ENCODE results near the gene MAPK4.
"Not testable (repeated sequence)": the region's sequence is repeated elsewhere in the genome, so short reads cannot be mapped to it uniquely, and the experiment has no call there.

Gene MAPK4

DNA sequence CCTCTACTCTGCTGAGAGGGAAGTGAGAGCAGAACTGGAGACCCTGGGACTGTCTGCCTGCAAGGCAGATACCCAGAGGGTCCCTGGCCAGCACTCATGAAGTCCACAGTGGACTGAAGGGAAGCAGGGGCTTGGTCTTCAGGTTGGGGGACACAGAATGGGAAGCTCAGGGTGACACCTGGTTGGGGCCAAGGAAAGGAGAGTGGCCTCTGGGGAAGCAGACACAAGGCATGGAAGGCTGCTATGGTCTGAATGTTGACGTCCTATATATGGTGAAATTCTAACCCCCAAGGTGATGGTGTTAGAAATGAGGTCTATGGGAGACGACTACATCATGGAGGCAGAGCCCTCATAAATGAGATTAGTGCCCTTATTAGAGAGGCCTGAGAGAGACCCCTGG is 190.7 kb downstream of the MAPK4 start:
- no peak for DNase-seq (ENCODE audit: low read depth in 3 of 3)

DNA sequence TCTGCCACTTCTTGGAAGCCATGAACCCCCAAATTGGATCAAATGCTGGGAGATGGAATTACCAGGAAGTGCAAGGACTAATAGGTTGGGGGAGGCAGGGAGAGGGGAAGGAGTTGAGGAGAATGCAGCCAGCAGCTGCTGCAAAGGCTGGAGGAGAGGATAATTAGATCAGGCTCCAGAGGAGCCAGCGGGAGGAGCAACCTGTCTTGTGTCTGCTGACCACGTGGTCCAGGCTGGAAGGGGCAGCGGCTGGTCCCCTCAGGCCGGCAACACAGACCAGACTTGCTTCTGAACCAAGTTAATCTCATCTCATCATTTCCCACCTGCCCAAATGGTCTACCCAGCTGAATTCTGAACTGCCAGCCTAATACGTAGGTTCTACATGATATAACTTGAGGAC is 191.6 kb downstream of the MAPK4 start:
- DNase-seq (ENCODE audit: low read depth in 3 of 3), result no peak

DNA sequence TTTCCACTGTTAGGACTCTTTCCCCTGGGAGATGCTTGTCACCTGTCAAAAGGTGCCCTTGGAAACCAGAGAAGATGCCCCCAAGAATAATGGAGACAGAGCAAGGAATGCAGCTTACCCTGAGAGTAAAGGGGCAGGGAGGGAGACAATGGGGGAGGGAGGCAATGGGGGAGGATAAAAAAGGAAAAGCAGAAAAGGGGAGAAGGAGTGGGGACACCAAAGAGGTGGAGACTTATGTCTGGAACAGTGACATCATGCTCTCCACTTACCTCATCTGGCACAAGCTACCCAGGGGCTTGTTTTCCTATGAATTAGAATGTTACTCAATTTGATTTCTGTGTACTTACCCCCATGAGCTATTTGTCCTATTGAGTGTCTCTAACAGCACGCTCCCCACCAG is 192.1 kb downstream of the MAPK4 start:
- no peak for DNase-seq (ENCODE audit: low read depth in 3 of 3)

DNA sequence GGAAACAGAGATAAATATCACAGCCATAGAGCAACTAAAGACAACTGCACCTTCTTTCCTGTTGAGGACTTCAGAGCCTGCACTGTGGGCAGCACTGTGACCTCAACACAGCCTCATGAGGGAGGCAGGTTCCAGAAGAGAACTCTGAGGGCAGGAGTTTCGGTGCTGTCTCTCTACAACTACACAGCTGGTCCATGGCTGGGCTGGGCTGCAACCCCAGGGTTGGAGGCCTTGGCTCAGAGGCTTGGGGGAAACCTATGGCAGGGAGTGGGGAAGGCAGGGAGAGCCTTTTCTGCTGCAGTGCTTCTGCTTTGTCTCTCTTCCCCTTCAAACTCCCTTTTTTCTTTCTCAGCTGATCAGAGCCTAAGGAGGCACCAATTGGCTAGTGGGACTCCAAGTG is 193.4 kb downstream of the MAPK4 start:
- no peak for DNase-seq (ENCODE audit: low read depth in 3 of 3)

DNA sequence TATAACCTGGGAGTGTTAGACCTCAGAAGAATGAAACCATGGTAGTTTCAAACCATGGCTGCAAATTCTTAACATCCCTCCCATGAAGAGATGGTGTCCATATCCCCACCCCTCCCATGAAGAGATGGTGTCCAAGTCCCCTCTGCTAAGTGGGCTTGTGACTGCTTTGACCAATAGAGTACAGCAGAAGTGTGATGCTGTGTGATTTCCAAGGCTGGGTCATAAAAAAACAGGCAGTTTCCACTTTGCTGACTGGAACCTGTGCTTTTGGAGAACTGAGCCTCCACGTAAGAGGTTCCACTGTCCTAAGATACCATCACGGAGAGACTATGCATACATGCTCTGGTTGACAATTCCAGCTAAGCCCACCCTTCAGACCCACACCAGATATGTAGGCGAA is 194.4 kb downstream of the MAPK4 start:
- DNase-seq (ENCODE audit: low read depth in 3 of 3), result no peak

DNA sequence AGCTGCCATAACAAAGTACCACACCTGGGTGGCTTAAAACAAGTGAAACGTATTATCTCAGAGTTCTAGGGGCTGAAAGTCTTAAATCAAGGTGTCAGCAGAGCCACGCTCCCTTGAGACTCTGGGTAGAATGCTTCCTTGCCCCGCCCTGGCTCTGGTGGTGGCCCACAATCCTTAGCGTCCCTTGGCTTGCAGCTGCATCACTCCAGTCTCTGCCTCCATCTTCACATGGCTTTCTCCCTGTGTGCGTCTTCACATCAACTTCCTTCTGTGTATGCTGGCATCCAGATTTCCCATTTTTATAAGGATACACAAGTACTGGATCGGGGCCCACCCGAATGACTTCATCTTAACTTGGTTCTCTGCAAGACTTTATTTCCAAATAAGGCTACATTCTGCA is 197.5 kb downstream of the MAPK4 start:
- no peak for DNase-seq (ENCODE audit: low read depth in 3 of 3)

DNA sequence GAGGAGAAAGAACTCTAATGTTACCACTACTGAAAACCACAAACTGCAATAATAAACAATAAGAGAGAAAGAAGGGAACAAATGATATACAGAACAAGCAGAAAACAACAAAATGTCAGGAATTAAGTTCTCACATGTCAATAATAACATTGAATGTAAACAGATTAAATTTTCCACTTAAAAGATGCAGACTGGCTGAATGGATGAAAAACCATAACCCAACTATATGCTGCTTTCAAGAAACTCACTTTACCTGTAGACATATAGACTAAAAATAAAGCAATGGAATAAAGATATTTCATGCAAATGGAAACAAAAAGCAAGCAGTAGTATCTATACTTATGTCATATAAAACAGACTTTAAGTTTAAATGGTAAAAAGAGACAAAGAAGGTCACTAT is 209.6 kb downstream of the MAPK4 start:
- DNase-seq (ENCODE audit: low read depth in 3 of 3), result no peak

DNA sequence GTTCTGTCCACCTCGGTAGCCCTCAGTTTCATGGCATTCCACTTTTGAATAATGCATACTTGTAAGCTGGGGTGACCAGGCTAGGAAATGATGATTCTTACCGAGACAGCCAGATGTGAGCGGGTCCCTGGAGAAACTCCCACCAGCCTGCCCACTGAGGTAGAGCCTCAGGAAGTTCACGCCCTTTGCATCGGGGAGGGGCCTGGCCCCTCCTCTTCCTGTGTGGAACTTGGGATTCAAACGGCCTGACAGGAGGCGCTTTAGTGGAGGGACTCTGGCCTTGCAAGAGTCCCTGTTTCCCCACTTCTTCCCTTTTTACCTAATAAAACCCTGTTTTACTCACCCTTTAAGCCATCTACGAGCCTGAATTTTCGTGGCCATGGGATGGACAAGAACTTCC is 215.3 kb downstream of the MAPK4 start:
- DNase-seq (ENCODE audit: low read depth in 3 of 3), result no peak

DNA sequence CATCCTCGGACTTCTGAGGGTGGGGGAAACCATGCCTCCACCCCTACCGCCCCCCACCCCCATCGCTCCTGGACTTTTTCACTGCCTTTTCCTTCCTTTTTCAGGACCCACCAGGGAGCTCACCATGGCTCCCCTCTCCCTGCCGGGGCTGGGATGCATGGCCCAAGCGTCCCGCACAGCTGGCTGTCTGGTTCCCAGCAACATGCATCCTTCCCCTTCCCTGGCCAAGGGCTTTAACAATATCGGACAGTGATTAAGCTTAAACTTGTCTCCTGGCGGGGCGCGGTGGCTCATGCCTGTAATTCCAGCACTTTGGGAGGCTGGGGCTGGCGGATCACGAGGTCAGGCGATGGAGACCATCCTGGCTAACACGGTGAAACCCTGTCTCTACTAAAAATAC is 215.8 kb downstream of the MAPK4 start:
- no peak for DNase-seq (ENCODE audit: low read depth in 3 of 3)

DNA sequence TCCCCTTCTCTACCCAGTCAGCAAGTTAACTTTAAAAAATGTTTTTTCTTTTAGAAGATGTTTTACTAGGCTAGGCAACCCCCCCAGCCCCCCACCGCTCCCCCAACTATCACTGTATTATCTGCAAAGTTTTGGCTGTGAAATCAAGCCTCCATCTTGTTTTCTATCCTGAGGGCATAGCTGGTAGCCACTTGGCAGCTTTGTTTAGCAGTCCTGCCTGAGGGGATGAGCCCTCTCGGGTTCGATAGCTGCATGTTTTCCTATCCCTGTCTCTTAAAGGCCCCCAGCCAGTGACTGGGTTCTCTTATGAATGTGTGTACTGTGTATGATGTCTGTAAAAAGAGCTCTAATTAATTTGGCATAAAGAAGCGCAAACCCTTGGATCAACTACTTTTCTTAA is 216.5 kb downstream of the MAPK4 start:
- no peak for DNase-seq (ENCODE audit: low read depth in 3 of 3)

DNA sequence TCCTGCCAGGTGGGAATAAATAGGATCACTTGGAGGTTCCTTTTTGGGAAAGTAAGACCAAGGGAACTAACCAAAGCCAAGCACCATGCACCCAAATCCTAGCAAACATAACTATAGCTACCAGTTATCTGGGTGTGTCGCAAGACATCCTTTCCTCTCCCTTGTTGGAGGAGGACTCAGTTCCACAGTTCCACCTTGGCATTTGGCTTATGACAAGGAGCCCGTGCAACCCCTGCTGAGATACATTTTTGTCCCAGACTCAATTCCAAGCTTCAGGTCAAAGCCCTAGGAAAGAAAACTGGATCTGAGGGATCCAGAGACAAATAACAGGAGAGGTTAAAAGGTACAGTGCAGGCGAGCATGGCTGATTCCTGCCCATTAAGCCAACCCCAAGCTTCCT is 219.1 kb downstream of the MAPK4 start:
- not testable (repeated sequence) for DNase-seq (ENCODE audit: low read depth in 3 of 3)
